Spinal cord (tissue), 10 donors: Measurements from ENCODE around the gene TBC1D32. TPM values are rescaled to one million over a fixed set of nuclear protein-coding genes. Genes with fewer than 3 reads are reported as not detected.
"Not testable (repeated sequence)": the region's sequence is repeated elsewhere in the genome, so short reads cannot be mapped to it uniquely, and the experiment has no call there.

ENCODE experiments used
- DNase-seq, 6 donors: peaks; one replicate each; pipeline versions ENCODE4 v3.0.0 to v3.0.0-alpha.2; 2013 to 2015; ENCODE audit warnings: low spot score in 6 of 6, low read depth in 4 of 6
- H3K27ac ChIP-seq: one replicate; pipeline ENCODE4 v1.5.1; 2013; ENCODE audit warnings: low read depth, low read length, control low read depth
- H3K27me3 ChIP-seq: one replicate; pipeline ENCODE4 v1.6.1; 2013; ENCODE audit warnings: low read length; ENCODE audit not compliant: control insufficient read depth, insufficient read depth
- H3K36me3 ChIP-seq: one replicate; pipeline ENCODE4 v1.6.1; 2013; ENCODE audit warnings: low read length; ENCODE audit not compliant: control insufficient read depth, insufficient read depth
- H3K4me1 ChIP-seq: one replicate; pipeline ENCODE4 v1.6.1; 2013; ENCODE audit warnings: low read length; ENCODE audit not compliant: control insufficient read depth, insufficient read depth
- H3K4me3 ChIP-seq: one replicate; pipeline ENCODE4 v1.5.1; 2013; ENCODE audit warnings: low read depth, low read length, control low read depth
- H3K9me3 ChIP-seq: one replicate; pipeline ENCODE4 v1.6.1; 2013; ENCODE audit warnings: low read length; ENCODE audit not compliant: control insufficient read depth, insufficient read depth
- WGBS: methylation state at CpG from one replicate; pipeline ENCODE4 v1.1.5; 2013; ENCODE audit warnings: missing lambda C conversion rate; ENCODE audit not compliant: insufficient coverage; 5-methylcytosine and 5-hydroxymethylcytosine counted together
- polyA plus RNA-seq, 2 donors: library from polyadenylated mRNA; unstranded; fragments of 120-200 nt; gene quantifications; one replicate each; pipeline ENCODE4 v1.2.1, GENCODE V29; 2013; ENCODE audit not compliant: insufficient read length in 2 of 2
- total RNA-seq, 2 donors: library from RNA; depleted of rRNA in 1 of 2; stranded (reverse); fragments of 120-200 nt in 1 of 2; fragments of >200 nt in 1 of 2; gene quantifications; one replicate each; pipeline versions ENCODE4 v1.2.3 to v1.2.4, GENCODE V29; 2013 to 2014
- donor health status: healthy.

TBC1D32 gene
- total and polyA plus RNA-seq, 4 donors: 12.2 to 51.4 (median 24.9) TPM

- not testable (repeated sequence) for H3K27me3 ChIP-seq, H3K4me3 ChIP-seq, H3K9me3 ChIP-seq, H3K4me1 ChIP-seq, H3K36me3 ChIP-seq, DNase-seq, H3K27ac ChIP-seq
- WGBS: 100% methylated on average over 3 of the region's 4 CpGs
Measured at GRCh38 chr6:121196042-121196441, 138.2 kb downstream of the TBC1D32 start.

- no peak for DNase-seq
- Histone ChIP-seq H3K27me3 (no peaks in the 10 kb centered on the region), H3K4me1 (no peaks in the 10 kb centered on the region), H3K27ac (no peak overlapping the region), H3K36me3 (no peaks in the 10 kb centered on the region), H3K4me3 (no peak overlapping the region), H3K9me3 (no peaks in the 10 kb centered on the region)
- WGBS: 66% methylated on average over 4 of the region's 6 CpGs
Measured at GRCh38 chr6:121190122-121190521, 144.2 kb downstream of the TBC1D32 start.

GRCh38 chr6:121188356-121188755, 145.9 kb downstream of the TBC1D32 start:
- Histone ChIP-seq H3K36me3 (no peaks in the 10 kb centered on the region), H3K9me3 (no peaks in the 10 kb centered on the region), H3K27me3 (no peaks in the 10 kb centered on the region), H3K4me1 (no peaks in the 10 kb centered on the region), H3K4me3 (no peak overlapping the region), H3K27ac (no peak overlapping the region)
- WGBS: no CpG with 5 or more reads among the region's 1 CpG
- DNase-seq: no peak

GRCh38 chr6:121187833-121188200, 146.5 kb downstream of the TBC1D32 start:
- H3K9me3 ChIP-seq: no peaks in the 10 kb centered on the region
- no peaks in the 10 kb centered on the region for H3K36me3 ChIP-seq
- DNase-seq: no peak
- H3K27ac ChIP-seq: no peak overlapping the region
- no CpG with 5 or more reads among the region's 1 CpG for WGBS
- no peaks in the 10 kb centered on the region for H3K4me1 ChIP-seq
- no peaks in the 10 kb centered on the region for H3K27me3 ChIP-seq
- no peak overlapping the region for H3K4me3 ChIP-seq

GRCh38 chr6:121187200-121187832, 147.0 kb downstream of the TBC1D32 start:
- H3K4me1 ChIP-seq: no peaks in the 10 kb centered on the region
- no CpG with 5 or more reads among the region's 1 CpG for WGBS
- no peaks in the 10 kb centered on the region for H3K9me3 ChIP-seq

GRCh38 chr6:121183742-121184141, 150.5 kb downstream of the TBC1D32 start:
- no peaks in the 10 kb centered on the region for H3K27me3 ChIP-seq
- no peaks in the 10 kb centered on the region for H3K4me1 ChIP-seq
- no peaks in the 10 kb centered on the region for H3K9me3 ChIP-seq
- H3K4me3 ChIP-seq: no peak overlapping the region
- 100% methylated on average over 1 of the region's 1 CpG for WGBS
- H3K27ac ChIP-seq: no peak overlapping the region
- no peak for DNase-seq
- no peaks in the 10 kb centered on the region for H3K36me3 ChIP-seq

More at GRCh38 chr6:121187200-121187832, 147.0 kb downstream of the TBC1D32 start:
- Histone ChIP-seq H3K27me3 (no peaks in the 10 kb centered on the region), H3K4me3 (no peak overlapping the region), H3K27ac (no peak overlapping the region), H3K36me3 (no peaks in the 10 kb centered on the region)
- DNase-seq: no peak

- 89% methylated on average over 1 of the region's 3 CpGs for WGBS
- no peaks in the 10 kb centered on the region for H3K36me3 ChIP-seq
- no peak for DNase-seq
Measured at GRCh38 chr6:121175827-121176226, 158.5 kb downstream of the TBC1D32 start.

GRCh38 chr6:121172451-121172850, 161.8 kb downstream of the TBC1D32 start:
- no CpG with 5 or more reads among the region's 1 CpG for WGBS
- H3K9me3 ChIP-seq, DNase-seq, H3K4me1 ChIP-seq, H3K4me3 ChIP-seq, H3K27ac ChIP-seq, H3K36me3 ChIP-seq, H3K27me3 ChIP-seq: not testable (repeated sequence)

More at GRCh38 chr6:121175827-121176226, 158.5 kb downstream of the TBC1D32 start:
- Histone ChIP-seq H3K4me1 (no peaks in the 10 kb centered on the region), H3K9me3 (no peaks in the 10 kb centered on the region), H3K4me3 (no peak overlapping the region), H3K27ac (no peak overlapping the region), H3K27me3 (no peaks in the 10 kb centered on the region)

GRCh38 chr6:121171879-121172278, 162.4 kb downstream of the TBC1D32 start:
- no peaks in the 10 kb centered on the region for H3K4me1 ChIP-seq

GRCh38 chr6:121161886-121162285, 172.4 kb downstream of the TBC1D32 start:
- H3K4me1 ChIP-seq: no peaks in the 10 kb centered on the region
- DNase-seq: no peak
- H3K27me3 ChIP-seq: no peaks in the 10 kb centered on the region
- H3K36me3 ChIP-seq: no peaks in the 10 kb centered on the region
- no peak overlapping the region for H3K4me3 ChIP-seq
- H3K9me3 ChIP-seq: peaks cover 4% of the 10 kb centered on the region
- no peak overlapping the region for H3K27ac ChIP-seq

More at GRCh38 chr6:121171879-121172278, 162.4 kb downstream of the TBC1D32 start:
- Histone ChIP-seq H3K36me3 (no peaks in the 10 kb centered on the region), H3K9me3 (no peaks in the 10 kb centered on the region), H3K27ac (no peak overlapping the region), H3K4me3 (no peak overlapping the region), H3K27me3 (no peaks in the 10 kb centered on the region)
- DNase-seq: no peak
- no CpG with 5 or more reads among the region's 4 CpGs for WGBS
